ENCODE measurements around the gene FOXL2.
"Not testable (repeated sequence)": the region's sequence is repeated elsewhere in the genome, so short reads cannot be mapped to it uniquely, and the experiment has no call there.

The FOXL2 gene

GRCh38 chr3:138923531-138923994 is 23.4 kb downstream of the FOXL2 start:
- H3K4me3 ChIP-seq (ENCODE audit: low read depth, low read length) = no peak overlapping the region
- TF ChIP-seq CTCF (conservative IDR thresholded peaks at IDR 0.05; ENCODE audit: low read depth, low read length) = peak; percentile 95
- peak; percentile 94 for DNase-seq (ENCODE audit: low read depth)

- not testable (repeated sequence) for H3K4me3 ChIP-seq (ENCODE audit: low read depth, low read length); DNase-seq (ENCODE audit: low read depth)
These were observed 24.5 kb downstream of the FOXL2 start for GRCh38 chr3:138922400-138922799.

GRCh38 chr3:138921316-138922292 is 25.3 kb downstream of the FOXL2 start:
- no peak for TF ChIP-seq CTCF (conservative IDR thresholded peaks at IDR 0.05; ENCODE audit: low read depth, low read length)
- H3K4me3 ChIP-seq (ENCODE audit: low read depth, low read length) = no peak overlapping the region
- DNase-seq (ENCODE audit: low read depth) = peak; percentile 80

- no peak for TF ChIP-seq CTCF (conservative IDR thresholded peaks at IDR 0.05; ENCODE audit: low read depth, low read length)
These were observed 27.6 kb downstream of the FOXL2 start for GRCh38 chr3:138919325-138919724.

GRCh38 chr3:138916824-138917223 is 30.1 kb downstream of the FOXL2 start:
- no peak for TF ChIP-seq CTCF (conservative IDR thresholded peaks at IDR 0.05; ENCODE audit: low read depth, low read length)
- DNase-seq (ENCODE audit: low read depth) = no peak
- H3K4me3 ChIP-seq (ENCODE audit: low read depth, low read length) = no peak overlapping the region

More at GRCh38 chr3:138919325-138919724, 27.6 kb downstream of the FOXL2 start:
- H3K4me3 ChIP-seq (ENCODE audit: low read depth, low read length) = no peak overlapping the region
- DNase-seq (ENCODE audit: low read depth) = no peak

GRCh38 chr3:138915503-138916498 is 31.1 kb downstream of the FOXL2 start:
- DNase-seq (ENCODE audit: low read depth) = peak; percentile 93
- peak; percentile 75 for TF ChIP-seq CTCF (conservative IDR thresholded peaks at IDR 0.05; ENCODE audit: low read depth, low read length)
- H3K4me3 ChIP-seq (ENCODE audit: low read depth, low read length) = peak overlapping the region; percentile 92
